GM12878 (cell line): ENCODE measurements around the gene ELF2.

ENCODE experiments used
- CBFB ChIP-seq: IDR thresholded peaks from 2 replicates; pipeline ENCODE4 v1.6.1; 2016; ENCODE audit warnings: antibody characterized with exemption, low read depth
- EP300 ChIP-seq, 2 experiments: fragments of 150-350 bp in 1 of 2; IDR thresholded peaks; 2 replicates each; pipeline ENCODE4 v1.6.1; 2011 to 2012; ENCODE audit warnings: low read depth in 2 of 2, low read length in 2 of 2, borderline replicate concordance in 1 of 2, improper control_type of control experiment in 1 of 2, inconsistent platforms in 1 of 2; ENCODE audit not compliant: control insufficient read depth in 1 of 2
- EZH2 ChIP-seq: IDR thresholded peaks from 2 replicates; pipeline ENCODE4 v1.6.1; 2012; ENCODE audit warnings: low read depth, mild to moderate bottlenecking, control low read depth, inconsistent platforms, low read length, borderline replicate concordance; ENCODE audit not compliant: control insufficient read depth
- FOXM1 ChIP-seq: IDR thresholded peaks from 2 replicates; pipeline ENCODE4 v1.6.1; 2012; ENCODE audit warnings: low read depth, mild to moderate bottlenecking, inconsistent platforms, low read length, moderate library complexity
- POLR2A ChIP-seq: IDR thresholded peaks from 2 replicates; pipeline ENCODE4 v1.6.1; 2011; ENCODE audit warnings: low read depth, mild to moderate bottlenecking, low read length
- RFX5 ChIP-seq: IDR thresholded peaks from 2 replicates; pipeline ENCODE4 v1.6.1; 2011; ENCODE audit warnings: low read depth, low read length, improper control_type of control experiment
- SREBF1 ChIP-seq: IDR thresholded peaks from 2 replicates; pipeline ENCODE4 v1.6.1; 2012; ENCODE audit warnings: mild to moderate bottlenecking, low read length
- TAF1 ChIP-seq: IDR thresholded peaks from 2 replicates; pipeline ENCODE4 v1.6.1; 2011; ENCODE audit warnings: mild to moderate bottlenecking, low read depth, low read length, borderline replicate concordance
- ZBED1 ChIP-seq: IDR thresholded peaks from 2 replicates; pipeline ENCODE4 v1.6.1; 2016; ENCODE audit warnings: borderline replicate concordance
- ZSCAN29 ChIP-seq: fragments of 450-650 bp; IDR thresholded peaks from 2 replicates; pipeline ENCODE4 v1.6.1; 2017; ENCODE audit warnings: mild to moderate bottlenecking, moderate library complexity
- TF ChIP-seq, protein P1 (sequence below), 3 experiments: IDR thresholded peaks in 2 of 3; conservative IDR thresholded peaks in 1 of 3; 2 replicates each; pipeline ENCODE4 v1.5.1; 2011; ENCODE audit warnings: low read depth in 3 of 3, low read length in 3 of 3, mild to moderate bottlenecking in 3 of 3, control low read depth in 2 of 3, moderate library complexity in 2 of 3, inconsistent platforms in 1 of 3, mixed read lengths in 1 of 3; ENCODE audit not compliant: control insufficient read depth in 2 of 3, insufficient read depth in 1 of 3; ENCODE audit errors: extremely low read depth in 1 of 3
- TF ChIP-seq, protein P2 (sequence below): IDR thresholded peaks from 2 replicates; pipeline ENCODE4 v1.6.1; 2011; ENCODE audit warnings: low read depth, low read length, improper control_type of control experiment, borderline replicate concordance
- TF ChIP-seq, protein P3 (sequence below): IDR thresholded peaks from 2 replicates; pipeline ENCODE4 v1.6.1; 2012; ENCODE audit warnings: low read length, inconsistent platforms
- TF ChIP-seq, protein P4 (sequence below): IDR thresholded peaks from 2 replicates; pipeline ENCODE4 v1.6.1; 2011; ENCODE audit warnings: mild to moderate bottlenecking, low read depth, low read length, moderate library complexity; ENCODE audit not compliant: insufficient replicate concordance

DNA sequence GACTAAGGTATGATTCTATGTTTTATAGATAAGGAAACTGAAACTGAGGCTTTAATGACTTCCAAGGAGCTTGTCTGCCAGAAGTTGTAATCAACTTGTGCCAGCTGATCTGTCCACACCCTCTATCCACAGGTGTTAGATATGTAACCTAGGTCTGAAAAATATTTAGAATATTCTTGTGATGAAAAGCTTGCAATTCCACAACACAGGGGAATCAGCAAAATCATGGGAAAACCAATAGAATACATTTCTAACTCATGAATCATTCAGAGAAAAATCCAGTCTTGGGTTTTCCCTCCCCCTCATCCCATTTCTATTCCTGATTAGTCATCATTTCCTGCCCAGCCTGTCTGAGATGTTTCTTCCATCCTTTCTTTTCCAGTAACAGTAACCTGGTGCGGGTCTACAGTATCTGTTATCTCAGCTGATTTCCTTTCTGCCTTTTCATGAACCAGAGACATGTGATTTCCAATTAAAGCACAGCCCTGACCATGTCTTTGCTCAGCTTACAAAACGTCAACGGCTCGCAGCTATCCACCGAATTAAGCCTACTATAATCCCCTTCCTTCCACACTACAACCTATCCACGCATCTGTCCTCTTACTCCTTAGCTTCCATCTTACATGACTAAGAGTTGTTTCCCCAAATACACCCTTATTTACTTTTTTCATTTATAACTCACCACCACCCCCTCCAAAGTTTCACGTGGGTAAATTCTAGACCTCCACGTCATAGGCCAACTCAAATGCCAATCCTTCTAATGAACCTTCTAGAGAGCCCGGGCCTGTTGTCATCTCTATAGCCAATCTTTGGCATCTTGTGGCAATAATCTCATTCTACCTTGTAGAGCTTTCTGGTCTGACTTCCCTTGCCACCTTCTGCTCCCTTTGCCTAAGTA lies 162.4 kb downstream of the ELF2 start:
- TF ChIP-seq, protein P1, sequence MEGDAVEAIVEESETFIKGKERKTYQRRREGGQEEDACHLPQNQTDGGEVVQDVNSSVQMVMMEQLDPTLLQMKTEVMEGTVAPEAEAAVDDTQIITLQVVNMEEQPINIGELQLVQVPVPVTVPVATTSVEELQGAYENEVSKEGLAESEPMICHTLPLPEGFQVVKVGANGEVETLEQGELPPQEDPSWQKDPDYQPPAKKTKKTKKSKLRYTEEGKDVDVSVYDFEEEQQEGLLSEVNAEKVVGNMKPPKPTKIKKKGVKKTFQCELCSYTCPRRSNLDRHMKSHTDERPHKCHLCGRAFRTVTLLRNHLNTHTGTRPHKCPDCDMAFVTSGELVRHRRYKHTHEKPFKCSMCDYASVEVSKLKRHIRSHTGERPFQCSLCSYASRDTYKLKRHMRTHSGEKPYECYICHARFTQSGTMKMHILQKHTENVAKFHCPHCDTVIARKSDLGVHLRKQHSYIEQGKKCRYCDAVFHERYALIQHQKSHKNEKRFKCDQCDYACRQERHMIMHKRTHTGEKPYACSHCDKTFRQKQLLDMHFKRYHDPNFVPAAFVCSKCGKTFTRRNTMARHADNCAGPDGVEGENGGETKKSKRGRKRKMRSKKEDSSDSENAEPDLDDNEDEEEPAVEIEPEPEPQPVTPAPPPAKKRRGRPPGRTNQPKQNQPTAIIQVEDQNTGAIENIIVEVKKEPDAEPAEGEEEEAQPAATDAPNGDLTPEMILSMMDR (IDR thresholded peaks at IDR 0.05 in 2 of 3, conservative IDR thresholded peaks at IDR 0.05 in 1 of 3; ENCODE audit: control insufficient read depth in 2 of 3, extremely low read depth in 1 of 3, insufficient read depth in 1 of 3, low read depth in 3 of 3, low read length in 3 of 3) = no peak
- TF ChIP-seq SREBF1 (no peak), EP300 (IDR thresholded peaks at IDR 0.05; ENCODE audit: borderline replicate concordance in 1 of 2, control insufficient read depth in 1 of 2, low read depth in 2 of 2, low read length in 2 of 2) (no peak), TAF1 (no peak), ZBED1 (no peak), FOXM1 (no peak), POLR2A (no peak), ZSCAN29 (no peak), EZH2 (no peak), RFX5 (no peak), CBFB (no peak)
- TF ChIP-seq, protein P2, sequence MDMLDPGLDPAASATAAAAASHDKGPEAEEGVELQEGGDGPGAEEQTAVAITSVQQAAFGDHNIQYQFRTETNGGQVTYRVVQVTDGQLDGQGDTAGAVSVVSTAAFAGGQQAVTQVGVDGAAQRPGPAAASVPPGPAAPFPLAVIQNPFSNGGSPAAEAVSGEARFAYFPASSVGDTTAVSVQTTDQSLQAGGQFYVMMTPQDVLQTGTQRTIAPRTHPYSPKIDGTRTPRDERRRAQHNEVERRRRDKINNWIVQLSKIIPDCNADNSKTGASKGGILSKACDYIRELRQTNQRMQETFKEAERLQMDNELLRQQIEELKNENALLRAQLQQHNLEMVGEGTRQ = no peak
- TF ChIP-seq, protein P3, sequence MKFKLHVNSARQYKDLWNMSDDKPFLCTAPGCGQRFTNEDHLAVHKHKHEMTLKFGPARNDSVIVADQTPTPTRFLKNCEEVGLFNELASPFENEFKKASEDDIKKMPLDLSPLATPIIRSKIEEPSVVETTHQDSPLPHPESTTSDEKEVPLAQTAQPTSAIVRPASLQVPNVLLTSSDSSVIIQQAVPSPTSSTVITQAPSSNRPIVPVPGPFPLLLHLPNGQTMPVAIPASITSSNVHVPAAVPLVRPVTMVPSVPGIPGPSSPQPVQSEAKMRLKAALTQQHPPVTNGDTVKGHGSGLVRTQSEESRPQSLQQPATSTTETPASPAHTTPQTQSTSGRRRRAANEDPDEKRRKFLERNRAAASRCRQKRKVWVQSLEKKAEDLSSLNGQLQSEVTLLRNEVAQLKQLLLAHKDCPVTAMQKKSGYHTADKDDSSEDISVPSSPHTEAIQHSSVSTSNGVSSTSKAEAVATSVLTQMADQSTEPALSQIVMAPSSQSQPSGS = no peak
- TF ChIP-seq, protein P4, sequence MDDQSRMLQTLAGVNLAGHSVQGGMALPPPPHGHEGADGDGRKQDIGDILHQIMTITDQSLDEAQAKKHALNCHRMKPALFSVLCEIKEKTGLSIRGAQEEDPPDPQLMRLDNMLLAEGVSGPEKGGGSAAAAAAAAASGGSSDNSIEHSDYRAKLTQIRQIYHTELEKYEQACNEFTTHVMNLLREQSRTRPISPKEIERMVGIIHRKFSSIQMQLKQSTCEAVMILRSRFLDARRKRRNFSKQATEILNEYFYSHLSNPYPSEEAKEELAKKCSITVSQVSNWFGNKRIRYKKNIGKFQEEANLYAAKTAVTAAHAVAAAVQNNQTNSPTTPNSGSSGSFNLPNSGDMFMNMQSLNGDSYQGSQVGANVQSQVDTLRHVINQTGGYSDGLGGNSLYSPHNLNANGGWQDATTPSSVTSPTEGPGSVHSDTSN = peak; percentile 72
